Raji (cell line): ENCODE data around the gene GINS1.

Experiments
- POLR2A ChIP-seq: IDR thresholded peaks from 2 replicates; pipeline ENCODE4 v1.6.1; 2011; ENCODE audit warnings: low read depth, low read length, control low read depth; ENCODE audit not compliant: insufficient read depth

Gene GINS1

DNA sequence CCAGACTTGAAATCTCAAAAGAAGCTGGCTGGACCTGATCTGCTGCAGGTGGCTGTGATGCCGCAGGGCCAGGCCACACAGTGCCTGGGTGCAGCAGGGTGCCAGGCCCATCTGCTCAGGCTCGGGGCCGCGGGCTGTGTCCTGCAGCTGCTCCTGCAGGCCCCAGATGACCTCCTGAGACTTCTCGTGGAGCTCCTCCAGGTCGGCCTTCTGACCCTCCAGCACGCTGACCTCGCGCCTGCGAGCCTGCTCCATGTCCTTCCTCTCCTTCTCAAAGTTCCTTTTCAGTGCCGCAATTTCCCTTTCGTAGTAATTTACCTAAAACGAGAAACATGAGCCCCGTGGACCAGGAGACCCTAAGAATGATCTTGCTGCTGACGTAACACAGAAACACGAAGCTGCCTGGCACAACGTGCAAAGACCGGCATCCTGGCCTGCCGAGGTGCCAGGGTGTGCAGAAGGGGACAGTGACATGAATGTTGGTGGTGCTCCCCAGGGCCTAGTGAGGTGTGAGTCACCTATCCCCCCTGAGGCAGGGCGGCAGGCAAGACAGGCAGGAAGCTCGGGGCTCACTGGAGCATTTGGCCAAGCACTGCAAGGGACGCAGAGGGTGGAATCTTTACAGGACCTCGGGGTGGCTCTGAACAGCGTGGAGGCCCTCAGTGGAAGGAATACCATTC is 71.6 kb downstream of the GINS1 start:
- no peak for TF ChIP-seq POLR2A

DNA sequence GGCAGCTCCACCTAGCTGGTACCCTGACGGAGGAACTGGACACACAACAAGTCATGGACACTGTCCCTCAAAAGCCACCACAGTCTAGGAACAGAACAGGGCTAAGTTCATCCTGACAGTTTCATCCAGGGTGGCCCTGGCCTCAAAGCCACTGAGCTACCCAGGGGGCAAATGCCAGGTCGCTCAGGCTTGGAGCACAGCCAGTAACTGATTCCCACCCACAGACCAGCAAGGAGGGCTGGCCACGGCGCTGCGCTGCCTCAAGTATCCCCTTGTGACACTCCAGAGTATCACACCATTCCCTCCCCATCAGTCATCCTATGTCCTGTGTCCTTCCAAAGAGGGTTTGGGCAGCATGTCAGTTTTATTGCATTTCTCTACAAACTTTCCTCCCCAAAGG is 72.2 kb downstream of the GINS1 start:
- TF ChIP-seq POLR2A = no peak

DNA sequence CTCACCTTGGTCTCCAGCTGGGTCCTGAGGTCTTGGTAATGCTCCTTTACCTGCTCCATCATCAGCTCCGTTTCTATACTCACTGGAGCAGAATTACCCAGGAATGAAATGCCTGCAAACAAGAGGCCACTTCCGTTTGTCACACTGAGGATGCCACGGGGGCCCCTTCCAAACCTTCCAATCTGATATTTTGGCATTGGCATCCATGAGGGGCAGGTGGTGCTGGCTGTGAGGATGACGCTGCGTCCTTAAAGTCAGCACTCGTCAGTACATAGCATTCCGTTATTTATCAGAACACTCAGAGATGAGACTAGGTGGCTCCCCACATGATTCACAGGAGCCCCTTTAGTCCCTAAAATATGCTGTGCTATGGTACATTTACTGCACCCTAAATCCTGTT is 72.7 kb downstream of the GINS1 start:
- TF ChIP-seq POLR2A = no peak

DNA sequence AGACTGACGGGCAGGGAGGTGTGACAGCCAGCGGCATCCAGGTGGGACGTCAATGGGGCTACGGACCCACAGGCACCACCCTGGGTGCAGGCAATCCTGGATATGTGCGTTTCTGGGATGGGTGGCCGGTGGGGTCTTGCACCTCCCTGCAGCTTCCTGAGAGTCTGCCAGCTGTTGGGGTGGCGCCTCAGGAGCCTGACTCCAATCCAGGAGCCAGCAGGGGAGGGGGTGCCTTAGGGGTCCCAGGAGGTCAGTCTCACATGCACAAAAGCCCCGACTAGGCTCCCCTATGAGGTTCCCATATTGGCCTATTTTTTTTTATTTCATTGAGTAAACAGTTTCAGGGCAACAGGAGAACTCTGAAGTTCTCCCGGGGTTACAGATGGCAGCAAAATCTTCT is 73.3 kb downstream of the GINS1 start:
- TF ChIP-seq POLR2A = no peak

DNA sequence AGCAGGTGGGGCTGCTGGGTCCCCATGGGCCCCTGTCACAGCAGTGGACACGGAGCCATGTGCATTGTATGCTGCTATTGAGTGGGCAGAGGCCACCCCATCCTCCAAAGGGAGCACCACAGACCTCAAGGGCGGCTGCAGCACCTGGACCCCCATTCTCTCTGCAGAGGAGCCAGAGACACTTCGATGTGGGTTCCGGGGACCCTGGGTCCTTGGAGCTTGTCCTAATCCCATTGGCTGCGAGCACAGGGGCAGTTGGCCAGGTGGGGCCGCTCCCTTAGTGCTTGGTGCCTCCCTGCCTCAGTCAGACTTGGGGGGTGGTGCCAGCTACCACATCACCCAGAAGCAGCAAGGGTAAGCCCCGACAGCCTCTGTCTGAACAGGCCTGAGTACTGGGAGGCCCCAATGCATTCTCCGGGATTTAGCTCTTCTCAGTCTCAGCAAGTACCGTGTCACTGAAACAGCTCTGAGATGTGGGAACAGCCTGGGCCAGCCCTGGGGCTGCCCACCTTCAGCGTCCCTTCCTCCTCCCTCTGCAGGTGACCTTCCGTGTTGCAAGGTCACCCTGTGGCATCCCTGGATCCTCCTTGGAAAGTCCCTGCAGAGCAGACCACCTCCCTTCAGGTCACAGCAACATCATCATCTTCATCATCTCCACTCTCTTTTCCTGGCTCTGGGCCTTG is 73.9 kb downstream of the GINS1 start:
- TF ChIP-seq POLR2A = no peak

DNA sequence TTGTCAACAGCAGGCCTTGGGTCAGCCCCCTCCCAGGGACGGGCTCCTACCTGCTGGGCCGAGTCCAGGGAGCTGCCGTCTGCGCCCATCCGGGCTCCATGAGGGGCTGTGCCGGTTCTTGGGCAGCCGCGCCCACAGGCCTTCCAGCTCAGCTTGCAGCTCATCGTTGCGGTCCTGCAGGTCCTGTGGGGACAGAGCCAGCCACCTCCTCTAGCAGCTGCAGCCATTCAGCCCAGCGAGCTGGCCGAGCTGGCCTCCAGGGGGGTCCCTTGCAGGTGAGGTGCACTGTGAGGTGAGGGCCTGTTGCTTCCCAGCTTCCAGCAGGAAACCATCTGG is 74.4 kb downstream of the GINS1 start:
- TF ChIP-seq POLR2A = no peak

DNA sequence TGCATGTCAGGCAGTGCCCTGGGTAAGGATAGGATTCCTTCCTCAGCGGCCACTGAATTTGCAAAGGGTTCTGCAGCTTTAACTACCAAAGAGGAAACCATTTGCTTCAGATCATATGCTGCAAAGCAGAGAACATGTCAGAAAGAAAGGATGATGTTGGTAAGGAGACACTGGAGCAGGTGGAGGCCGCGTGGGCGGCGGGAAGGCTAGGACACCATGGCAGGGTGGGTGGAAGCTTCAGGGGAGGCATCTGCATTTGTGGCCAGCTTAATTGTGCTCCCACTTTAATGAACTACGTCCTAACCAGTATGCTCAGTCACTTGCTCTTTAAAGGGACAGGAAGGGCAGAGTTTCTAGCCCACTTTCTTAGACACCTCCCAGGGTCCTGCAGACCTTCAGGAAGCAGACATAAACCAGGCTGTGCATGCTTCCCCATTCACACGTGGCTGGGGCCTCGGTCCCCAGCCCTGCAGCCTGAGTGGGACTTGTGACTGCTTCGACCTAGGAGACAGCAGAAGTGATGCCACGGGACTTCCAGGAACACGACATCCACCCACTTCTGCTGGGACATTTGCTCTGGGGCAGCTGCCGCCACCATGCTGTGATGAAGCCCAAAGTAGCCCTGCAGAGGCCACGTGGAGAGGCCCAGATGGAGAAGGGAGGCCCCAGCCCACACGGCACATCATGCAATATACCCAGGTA is 76.1 kb downstream of the GINS1 start:
- no peak for TF ChIP-seq POLR2A

DNA sequence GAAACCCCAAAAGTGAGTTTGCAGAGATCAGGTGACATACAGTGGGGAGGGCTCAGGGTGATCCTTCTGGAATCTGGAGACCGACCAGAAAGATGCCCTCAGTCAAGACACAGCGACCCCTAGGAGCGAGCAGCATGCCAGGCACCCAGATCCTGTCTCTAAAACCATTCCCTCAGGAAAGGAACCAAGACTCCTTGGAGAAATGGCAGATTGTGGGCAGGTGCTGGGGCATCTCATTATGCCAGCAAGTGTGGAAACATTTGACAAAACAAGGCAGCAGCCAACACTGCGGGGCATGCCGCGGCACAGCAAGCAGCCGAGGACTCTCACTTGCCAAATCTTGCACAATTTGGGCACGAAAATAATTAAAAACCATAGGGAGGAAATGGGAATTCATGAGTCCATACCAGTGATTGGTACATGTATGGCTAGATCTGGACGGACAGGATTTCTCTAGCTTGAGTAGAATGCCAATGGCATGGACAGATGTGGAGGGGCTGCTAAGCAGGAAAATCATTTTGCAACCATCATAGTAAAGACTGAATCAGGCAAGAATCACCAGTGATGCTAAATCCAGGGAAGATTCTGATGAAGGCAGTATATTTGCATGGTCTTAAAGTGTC is 76.9 kb downstream of the GINS1 start:
- no peak for TF ChIP-seq POLR2A

DNA sequence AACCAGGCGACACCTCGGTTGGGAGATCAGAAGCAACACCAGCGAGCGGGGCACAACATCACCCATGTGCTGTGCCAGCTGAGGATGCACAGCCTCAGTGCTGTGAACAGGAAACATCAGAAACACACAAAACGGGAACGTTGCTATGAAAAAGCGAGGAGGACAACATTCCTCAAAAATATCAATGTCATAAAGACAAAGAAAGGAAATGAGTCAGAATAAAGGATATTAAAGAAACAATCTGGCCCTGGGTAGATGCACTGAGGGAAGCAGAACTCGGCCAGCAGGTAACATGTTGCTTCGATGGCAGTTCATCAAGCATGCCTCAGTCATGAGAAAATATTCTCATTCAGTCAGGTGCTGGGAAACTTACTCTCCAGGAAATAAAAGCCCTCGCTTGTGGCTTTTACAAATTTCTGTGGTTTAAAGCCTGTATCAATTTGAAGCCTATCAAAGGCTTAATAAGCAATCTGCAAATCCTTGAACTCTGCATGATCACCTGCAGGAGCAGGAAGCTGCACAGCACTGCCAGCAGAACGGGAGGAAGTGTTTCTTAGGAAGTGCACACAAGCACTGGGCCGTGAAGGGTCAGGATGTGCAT is 77.5 kb downstream of the GINS1 start:
- no peak for TF ChIP-seq POLR2A

DNA sequence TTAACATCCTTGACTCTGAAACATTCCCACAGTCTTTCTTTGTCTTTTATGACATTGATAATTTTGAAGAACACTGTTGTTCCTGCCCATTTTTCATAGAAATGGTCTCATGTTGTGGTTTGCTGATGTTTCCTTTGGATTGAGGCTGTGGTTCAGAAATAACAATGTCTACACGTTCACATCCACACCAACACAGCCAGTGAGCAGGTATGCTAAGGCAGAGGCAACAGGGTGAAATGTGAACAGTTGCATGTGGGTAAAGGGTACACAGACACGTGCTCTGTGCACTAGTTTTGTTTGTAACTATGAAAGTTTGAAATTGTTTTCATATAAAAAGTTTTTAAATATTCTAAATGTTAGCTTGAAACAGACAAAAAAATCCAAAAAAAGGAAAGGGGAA is 78.4 kb downstream of the GINS1 start:
- no peak for TF ChIP-seq POLR2A

DNA sequence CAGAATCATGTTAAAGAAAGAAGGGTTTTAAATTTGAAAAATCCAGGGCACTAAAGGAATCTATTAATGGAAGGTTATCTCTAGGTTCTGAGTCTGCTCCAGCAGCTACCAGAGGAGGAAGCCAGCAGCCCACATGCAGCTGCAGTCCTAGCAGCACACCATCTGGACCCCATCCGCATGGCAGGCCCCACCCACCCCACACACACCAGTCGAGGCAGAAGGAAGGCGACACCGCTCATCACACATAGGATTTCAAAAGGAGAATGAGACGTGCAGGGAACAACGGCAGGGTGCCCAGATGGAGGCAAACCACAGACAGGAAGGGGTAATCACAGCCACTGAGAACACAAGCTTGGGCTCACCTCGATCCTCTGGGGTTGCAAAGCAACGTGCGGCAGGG is 78.9 kb downstream of the GINS1 start:
- TF ChIP-seq POLR2A = no peak

DNA sequence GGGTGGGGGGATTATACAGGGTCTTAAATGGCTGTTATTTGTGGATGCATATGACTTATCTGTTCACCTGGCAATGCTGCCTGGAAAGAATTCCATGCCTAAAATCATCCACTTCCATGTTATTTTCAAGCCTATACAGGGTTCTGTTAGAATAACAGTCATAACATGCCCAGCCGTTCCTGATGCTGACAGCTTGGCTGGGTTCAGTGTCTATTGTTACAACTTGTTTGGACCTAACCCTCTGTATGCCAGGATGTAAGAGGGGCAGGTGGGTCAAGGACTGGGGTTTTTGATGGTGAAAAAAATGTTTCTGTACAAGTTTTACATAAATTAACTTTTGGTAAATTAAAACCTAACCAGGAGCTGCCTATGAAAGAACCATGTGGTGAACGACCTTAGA is 79.8 kb downstream of the GINS1 start:
- no peak for TF ChIP-seq POLR2A

DNA sequence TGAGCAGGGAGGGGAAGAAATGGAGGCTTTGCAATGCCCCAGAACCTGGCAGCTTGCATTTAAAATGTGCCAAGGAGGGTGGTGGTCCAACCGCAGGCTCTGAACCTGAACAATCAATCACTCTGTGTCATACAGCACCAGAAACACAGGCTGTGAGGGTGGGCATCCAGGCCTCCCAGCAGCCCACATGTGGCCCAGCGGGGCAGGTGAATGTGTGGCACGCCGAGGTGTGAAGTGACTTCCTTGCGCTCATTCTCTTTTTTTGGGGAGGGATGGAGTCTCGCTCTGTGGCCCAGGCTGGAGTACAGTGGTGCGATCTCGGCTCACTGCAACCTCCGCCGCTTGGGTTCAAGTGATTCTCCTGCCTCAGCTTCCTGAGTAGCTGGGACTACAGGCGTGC is 80.5 kb downstream of the GINS1 start:
- TF ChIP-seq POLR2A = no peak

DNA sequence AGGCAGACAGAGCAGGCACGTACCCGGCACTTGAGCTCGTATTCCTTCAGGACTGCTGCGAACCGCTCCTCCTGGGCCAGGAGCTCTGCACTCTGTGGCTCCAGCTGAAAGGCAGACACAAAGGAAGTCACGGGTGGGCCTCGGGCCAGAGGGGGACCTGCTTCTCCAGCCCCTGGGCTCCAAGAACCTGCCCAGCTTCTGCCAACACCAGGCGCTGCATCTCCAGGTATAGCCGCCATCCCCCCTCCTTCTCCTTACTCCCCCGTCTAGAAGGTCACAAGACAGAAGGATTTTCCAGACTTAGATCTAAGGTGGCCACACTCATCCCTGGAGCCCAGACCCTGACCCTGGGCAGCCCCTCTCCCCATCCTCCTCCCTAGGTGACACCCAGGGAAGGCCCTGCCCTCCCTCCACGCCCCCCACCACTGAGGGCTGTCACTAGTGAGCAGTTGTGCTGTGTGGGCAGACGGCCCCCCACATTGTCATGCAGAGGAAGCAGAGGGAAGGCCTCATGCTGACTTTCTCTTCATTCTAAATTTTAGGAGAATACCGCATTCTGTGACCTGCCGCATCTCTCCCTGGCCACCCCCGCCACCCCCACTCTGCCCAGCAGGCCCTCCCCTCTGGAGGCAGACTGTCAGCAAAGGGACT is 81.9 kb downstream of the GINS1 start:
- no peak for TF ChIP-seq POLR2A
